GM23248 (cell line): ENCODE results near the gene MAP2K5. TPM values are rescaled to one million over a fixed set of nuclear protein-coding genes. Genes with fewer than 3 reads are reported as not detected.
"Not testable (repeated sequence)": the region's sequence is repeated elsewhere in the genome, so short reads cannot be mapped to it uniquely, and the experiment has no call there.

Experiments
- DNase-seq: peaks from one replicate; pipeline ENCODE4 v3.0.0-alpha.2; 2015
- H2AFZ ChIP-seq: fragments of 200-600 bp; sonication (generic); 2 replicates; pipeline ENCODE4 v1.6.1; 2016; ENCODE audit warnings: antibody characterized with exemption
- H3F3A ChIP-seq: fragments of 200-600 bp; sonication (generic); 2 replicates; pipeline ENCODE4 v1.6.1; 2016; ENCODE audit warnings: mild to moderate bottlenecking, antibody characterized with exemption, mixed run types; ENCODE audit not compliant: insufficient read depth
- H3K27ac ChIP-seq: fragments of 200-600 bp; sonication (generic); 2 replicates; pipeline ENCODE4 v1.5.1; 2016; ENCODE audit warnings: mild to moderate bottlenecking
- H3K27me3 ChIP-seq: fragments of 200-600 bp; sonication (generic); replicated peaks from 2 replicates; pipeline ENCODE4 v1.6.1; 2016; ENCODE audit warnings: mild to moderate bottlenecking; ENCODE audit not compliant: insufficient read depth
- H3K36me3 ChIP-seq: fragments of 200-600 bp; sonication (generic); 2 replicates; pipeline ENCODE4 v1.6.1; 2016; ENCODE audit warnings: low read depth, mild to moderate bottlenecking
- H3K4me1 ChIP-seq: fragments of 200-600 bp; sonication (generic); 2 replicates; pipeline ENCODE4 v1.6.1; 2016; ENCODE audit warnings: mild to moderate bottlenecking; ENCODE audit not compliant: insufficient read depth
- H3K4me2 ChIP-seq: fragments of 200-600 bp; sonication (generic); one replicate; pipeline ENCODE4 v1.6.1; 2016; ENCODE audit warnings: mild to moderate bottlenecking; ENCODE audit not compliant: unreplicated experiment
- H3K4me3 ChIP-seq: fragments of 200-600 bp; sonication (generic); 2 replicates; pipeline ENCODE4 v1.5.1; 2016; ENCODE audit warnings: mild to moderate bottlenecking
- H3K79me2 ChIP-seq: fragments of 200-600 bp; sonication (generic); 2 replicates; pipeline ENCODE4 v1.6.1; 2016; ENCODE audit warnings: mild to moderate bottlenecking; ENCODE audit not compliant: insufficient read depth
- H3K9ac ChIP-seq: fragments of 200-600 bp; sonication (generic); 2 replicates; pipeline ENCODE4 v1.6.1; 2016; ENCODE audit warnings: mild to moderate bottlenecking
- H3K9me2 ChIP-seq: fragments of 200-600 bp; sonication (generic); 2 replicates; pipeline ENCODE4 v1.6.1; 2016; ENCODE audit warnings: mixed run types, mild to moderate bottlenecking, moderate library complexity; ENCODE audit not compliant: insufficient read depth
- H3K9me3 ChIP-seq: fragments of 200-600 bp; sonication (generic); one replicate; pipeline ENCODE4 v1.6.1; 2017; ENCODE audit warnings: low read depth
- H4K20me1 ChIP-seq: fragments of 200-600 bp; sonication (generic); 2 replicates; pipeline ENCODE4 v1.6.0; 2016; ENCODE audit not compliant: insufficient read depth
- EZH2 ChIP-seq: fragments of 200-600 bp; sonication (generic); IDR thresholded peaks from 2 replicates; pipeline ENCODE4 v1.6.1; 2018; ENCODE audit warnings: antibody characterized with exemption, mild to moderate bottlenecking; ENCODE audit not compliant: insufficient read depth, poor library complexity, severe bottlenecking
- EZH2phosphoT487 ChIP-seq: fragments of 200-600 bp; sonication (generic); IDR thresholded peaks from 2 replicates; pipeline ENCODE4 v1.6.1; 2018; ENCODE audit warnings: antibody characterized with exemption, moderate library complexity, mild to moderate bottlenecking, low read depth; ENCODE audit not compliant: insufficient read depth
- WGBS, 2 experiments: methylation state at CpG; one replicate each; pipeline ENCODE4 v1.1.6; 2015 to 2017; ENCODE audit warnings: low lambda C conversion rate in 2 of 2, low coverage in 1 of 2; ENCODE audit errors: missing lambda C conversion rate in 2 of 2; 5-methylcytosine and 5-hydroxymethylcytosine counted together
- in situ Hi-C: fragments of 300-500 bp; cut with MboI; formaldehyde crosslinking; loops from 2 replicates; pipeline ENCODE4 v1.15.0; 2020
- polyA plus RNA-seq: library from polyadenylated mRNA; unstranded; fragments of >200 nt; fragmentation: Nextera tagmentation; extraction: Ambion mirVana; gene quantifications from 2 replicates; pipeline ENCODE4 v1.2.1, GENCODE V29; 2016
- total RNA-seq: library from RNA; depleted of rRNA; stranded (reverse); fragments of >200 nt; shearing (Covaris generic); gene quantifications from 2 replicates; pipeline ENCODE4 v1.2.3, GENCODE V29; 2014

The MAP2K5 gene
- total and polyA plus RNA-seq, 2 experiments from 2014 or later, result 2.8 to 15.0 TPM

DNA sequence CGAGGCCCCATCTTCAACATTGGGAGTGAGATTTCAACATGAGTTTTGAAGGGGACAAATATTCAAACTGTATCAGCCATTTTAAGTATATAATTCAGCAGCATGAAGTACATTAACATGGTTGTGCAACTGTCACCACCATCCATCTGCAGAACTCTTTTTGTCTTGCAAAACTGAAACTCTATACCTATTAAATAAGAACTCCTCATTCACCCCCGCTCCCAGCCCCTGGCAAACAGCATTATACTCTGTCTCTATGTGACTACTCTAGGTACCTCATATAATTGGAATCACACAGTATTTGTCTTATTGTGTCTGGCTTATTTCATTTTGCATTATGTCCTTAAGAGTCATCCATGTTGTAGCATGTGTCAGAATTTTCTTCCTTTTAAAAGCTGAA lies 110.1 kb downstream of the MAP2K5 start:
- Histone ChIP-seq H3K4me1 (no peaks in the 10 kb centered on the region), H3K9ac (no peak overlapping the region), H3K4me2 (no peak overlapping the region), H4K20me1 (no peaks in the 10 kb centered on the region), H3K9me2 (no peaks in the 10 kb centered on the region), H3K4me3 (no peak overlapping the region), H2AFZ (no peak overlapping the region), H3K27me3 (no peaks in the 10 kb centered on the region), H3K27ac (no peak overlapping the region), H3K9me3 (peaks cover 5% of the 10 kb centered on the region), H3K36me3 (peaks cover 23% of the 10 kb centered on the region), H3K79me2 (no peaks in the 10 kb centered on the region), H3F3A (no peaks in the 10 kb centered on the region)
- WGBS, 2 experiments, result 88 to 94% methylated on average over 2 of the region's 2 CpGs
- in situ Hi-C loops, result no loop called here
- TF ChIP-seq EZH2phosphoT487 (no peak), EZH2 (no peak)
- no peak for DNase-seq

DNA sequence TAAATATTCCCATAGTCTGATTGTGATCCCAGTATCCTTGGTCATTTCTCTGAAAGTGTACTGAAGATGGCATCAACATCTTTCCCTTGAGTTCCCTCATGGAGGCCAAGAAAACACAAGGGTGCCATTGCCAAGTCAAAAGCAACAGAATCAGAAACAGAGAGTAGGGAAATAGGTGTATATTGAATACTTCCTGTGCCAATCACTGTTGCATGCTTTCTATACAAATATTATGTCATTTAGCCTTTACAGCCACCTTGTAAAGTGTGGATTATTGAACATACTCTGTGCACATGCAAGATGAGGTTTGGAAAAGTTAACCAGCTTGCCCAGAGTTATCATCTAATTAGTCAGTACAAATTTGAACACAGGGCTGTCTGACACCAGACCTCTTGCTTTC lies 117.9 kb downstream of the MAP2K5 start:
- no peak overlapping the region for H3K27ac ChIP-seq
- H3K4me1 ChIP-seq, result no peaks in the 10 kb centered on the region
- H3K27me3 ChIP-seq, result no peaks in the 10 kb centered on the region
- peaks cover 6% of the 10 kb centered on the region; the same call in 1 of the 2 replicates for H3K36me3 ChIP-seq
- no peak for TF ChIP-seq EZH2
- no peak for TF ChIP-seq EZH2phosphoT487
- no peaks in the 10 kb centered on the region for H3K79me2 ChIP-seq
- no peaks in the 10 kb centered on the region for H3F3A ChIP-seq
- DNase-seq, result no peak
- no peak overlapping the region for H3K4me3 ChIP-seq
- H3K9ac ChIP-seq, result no peak overlapping the region
- H3K9me2 ChIP-seq, result no peaks in the 10 kb centered on the region
- no peak overlapping the region for H2AFZ ChIP-seq
- no peak overlapping the region for H3K4me2 ChIP-seq
- H4K20me1 ChIP-seq, result no peaks in the 10 kb centered on the region
- no peaks in the 10 kb centered on the region for H3K9me3 ChIP-seq
- in situ Hi-C loops, result no loop called here

DNA sequence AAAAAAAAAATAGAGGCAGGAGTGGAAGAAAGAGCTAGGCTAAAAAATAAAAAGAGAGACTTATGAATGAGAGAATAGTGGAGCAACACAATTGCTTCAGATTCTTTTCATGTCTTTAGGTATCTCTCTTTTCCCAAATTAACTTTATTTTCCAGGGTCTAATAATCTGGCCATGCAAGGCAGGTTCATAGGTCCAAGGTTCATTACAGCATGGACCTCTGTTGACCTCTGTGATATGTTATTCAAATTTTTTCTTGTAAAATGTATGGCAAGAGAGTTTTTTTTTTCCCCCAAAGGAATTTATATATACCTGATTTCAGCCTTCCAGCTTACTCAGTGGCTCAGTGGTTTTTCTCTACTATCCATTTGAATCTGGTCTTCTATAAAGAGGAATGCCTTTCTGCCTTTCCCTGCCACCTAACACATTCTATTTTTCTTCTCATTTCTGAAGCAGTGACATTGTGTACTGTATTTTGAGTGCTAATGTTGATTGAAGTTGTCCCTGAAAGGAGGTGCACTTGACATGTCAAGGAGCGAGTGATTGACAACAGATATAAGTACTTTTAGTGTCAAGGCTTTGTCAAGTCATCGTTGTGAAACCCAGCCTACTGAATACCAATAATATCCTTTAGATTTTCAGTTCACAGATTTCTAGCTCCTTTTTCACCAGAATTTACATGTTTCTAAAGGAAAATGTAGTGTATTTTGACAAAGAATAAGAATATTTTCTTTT lies 118.5 kb downstream of the MAP2K5 start:
- Histone ChIP-seq H3K79me2 (no peaks in the 10 kb centered on the region), H3K9me3 (no peaks in the 10 kb centered on the region), H3K27ac (no peak overlapping the region), H3K36me3 (no peaks in the 10 kb centered on the region), H3F3A (no peaks in the 10 kb centered on the region), H2AFZ (no peak overlapping the region), H3K4me1 (no peaks in the 10 kb centered on the region), H3K9ac (no peak overlapping the region), H3K4me3 (no peak overlapping the region), H3K9me2 (no peaks in the 10 kb centered on the region), H3K27me3 (no peaks in the 10 kb centered on the region), H3K4me2 (no peak overlapping the region), H4K20me1 (no peaks in the 10 kb centered on the region)
- WGBS, 2 experiments, result 49 to 55% methylated on average over 2 of the region's 2 CpGs
- in situ Hi-C loops, result no loop called here
- DNase-seq, result no peak
- no peak for TF ChIP-seq EZH2
- no peak for TF ChIP-seq EZH2phosphoT487

DNA sequence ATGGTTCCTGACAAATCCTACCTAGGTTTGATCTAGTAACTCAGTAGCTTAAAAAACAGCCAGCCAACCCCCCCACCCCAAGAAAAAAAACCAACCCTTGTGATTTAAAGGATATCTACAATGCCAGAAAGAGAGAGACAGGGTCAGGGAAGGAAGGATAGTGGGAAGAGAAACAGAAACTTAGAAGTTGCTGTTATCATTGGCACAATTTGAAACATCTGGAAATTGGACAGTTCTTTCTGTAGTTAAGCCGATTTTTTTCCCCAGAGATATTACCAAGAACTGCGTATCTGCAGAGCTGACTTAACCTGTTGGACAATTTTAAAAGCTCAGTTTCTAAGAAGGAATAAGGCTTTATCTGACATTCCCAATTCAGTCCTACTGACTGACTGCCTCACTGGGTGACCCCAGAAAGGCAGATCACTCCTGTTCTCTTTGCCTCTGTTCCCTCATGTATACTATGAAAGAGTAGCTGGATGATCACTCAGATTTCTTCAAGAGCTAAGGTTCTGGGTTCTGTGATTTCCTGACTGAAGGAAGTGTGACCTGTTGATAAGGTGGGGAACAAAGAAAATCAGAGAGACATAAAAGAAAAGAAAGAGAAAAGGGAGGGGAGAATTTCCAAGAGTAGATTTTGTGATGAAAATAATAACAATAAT lies 128.3 kb downstream of the MAP2K5 start:
- in situ Hi-C loops, result no loop called here
- Histone ChIP-seq H3K79me2 (no peaks in the 10 kb centered on the region), H3K36me3 (0 out of 2 replicates have a peak, but pooled peaks cover 3% of the 10 kb centered on the region), H3K4me3 (no peak overlapping the region), H2AFZ (no peak overlapping the region), H3K9me3 (no peaks in the 10 kb centered on the region), H3K4me1 (no peaks in the 10 kb centered on the region), H3K9ac (no peak overlapping the region), H3K27ac (no peak overlapping the region), H4K20me1 (no peaks in the 10 kb centered on the region), H3K4me2 (no peak overlapping the region), H3F3A (no peaks in the 10 kb centered on the region), H3K27me3 (no peaks in the 10 kb centered on the region), H3K9me2 (no peaks in the 10 kb centered on the region)
- no peak for DNase-seq
- 51 to 68% methylated on average over 2 of the region's 2 CpGs for WGBS, 2 experiments
- TF ChIP-seq EZH2phosphoT487 (no peak), EZH2 (no peak)

DNA sequence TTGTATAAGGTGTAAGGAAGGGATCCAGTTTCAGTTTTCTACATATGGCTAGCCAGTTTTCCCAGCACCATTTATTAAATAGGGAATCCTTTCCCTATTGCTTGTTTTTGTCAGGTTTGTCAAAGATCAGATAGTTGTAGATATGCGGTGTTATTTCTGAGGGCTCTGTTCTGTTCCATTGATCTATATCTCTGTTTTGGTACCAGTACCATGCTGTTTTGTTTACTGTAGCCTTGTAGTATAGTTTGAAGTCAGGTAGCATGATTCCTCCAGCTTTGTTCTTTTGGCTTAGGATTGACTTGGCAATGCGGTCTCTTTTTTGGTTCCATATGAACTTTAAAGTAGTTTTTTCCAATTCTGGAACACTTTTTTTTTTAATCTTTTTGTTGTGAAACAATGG lies 130.3 kb downstream of the MAP2K5 start:
- H3K4me1 ChIP-seq, in situ Hi-C loops: not testable (repeated sequence)

More for the DNA sequence above, 130.3 kb downstream of the MAP2K5 start:
- not testable (repeated sequence) for H2AFZ ChIP-seq, H4K20me1 ChIP-seq, H3K9ac ChIP-seq, DNase-seq, H3K9me2 ChIP-seq, H3K79me2 ChIP-seq, H3K36me3 ChIP-seq, H3K4me3 ChIP-seq, H3K9me3 ChIP-seq, H3F3A ChIP-seq, H3K27ac ChIP-seq, H3K4me2 ChIP-seq, H3K27me3 ChIP-seq
- 96 to 100% methylated on average over 2 of the region's 2 CpGs for WGBS, 2 experiments
